Measurements from ENCODE around the gene PON3. TPM values are rescaled to one million over a fixed set of nuclear protein-coding genes. Genes with fewer than 3 reads are reported as not detected.
A peak's percentile ranks its signal among the peaks of the same experiment; 100 is the strongest.

PON3 gene
- total RNA-seq, 1 experiment from 2014 or later = not detected

DNA sequence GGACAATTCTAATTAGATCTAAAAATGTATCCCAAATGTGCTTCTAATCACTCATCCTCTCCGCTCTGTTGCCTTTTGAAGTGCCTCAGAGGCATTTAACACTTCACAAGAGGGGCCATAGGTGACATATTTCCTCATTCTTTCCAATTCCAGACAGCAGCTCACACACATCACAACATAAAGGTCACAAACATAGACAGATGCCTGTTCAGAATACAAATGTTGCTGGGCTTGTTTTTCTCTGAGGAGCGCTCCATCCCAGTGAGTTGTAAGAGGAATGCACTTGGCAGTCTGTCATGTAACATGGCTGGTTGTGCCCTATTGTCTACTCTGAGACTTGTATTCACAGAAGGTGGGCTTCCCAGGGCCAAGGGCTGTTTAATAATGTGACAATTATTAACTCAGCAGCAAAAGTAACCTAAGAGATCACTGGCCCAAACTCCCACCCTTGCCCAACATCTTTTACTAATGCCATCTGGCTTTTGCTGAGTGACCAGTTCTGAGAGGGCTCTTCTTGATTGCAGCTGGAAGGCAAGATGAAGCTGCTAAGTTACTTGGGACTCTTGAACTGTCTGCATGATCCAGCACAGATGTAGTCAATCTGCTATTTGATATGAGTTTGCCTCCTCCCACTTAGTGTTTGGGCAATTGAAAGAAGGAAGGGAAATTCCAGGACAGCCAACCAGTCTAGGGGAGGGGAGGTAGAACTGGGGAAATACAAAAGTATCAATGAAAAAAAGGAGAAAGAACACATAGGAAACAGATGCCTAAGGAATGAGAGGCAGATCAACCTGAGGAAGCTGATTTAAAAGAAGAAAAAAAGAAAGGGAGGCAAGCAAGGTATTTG lies 25.0 kb upstream of the PON3 start:
- no peaks in the 10 kb centered on the region for H3K79me2 ChIP-seq (ENCODE audit: insufficient read depth, low read length)
- peak overlapping the region; percentile 6 to 63 (median 6); a peak in 3 of 7 replicates for H3K27ac Mint-ChIP-seq

More for the DNA sequence above, 25.0 kb upstream of the PON3 start:
- no peak for DNase-seq
- no peak overlapping the region for H2BK15ac ChIP-seq (ENCODE audit: low read depth, low read length)
- no peak overlapping the region for H3K23ac ChIP-seq (ENCODE audit: insufficient read length, low read depth, low read length)
- no peak overlapping the region for H2BK12ac ChIP-seq (ENCODE audit: insufficient read length, low read depth, low read length)
- no peak overlapping the region for H3K9ac ChIP-seq (ENCODE audit: extremely low read depth, insufficient read length, low read length)
- H3T11ph ChIP-seq (ENCODE audit: low read length) = no peak overlapping the region
- Mint-ChIP-seq H3K4me1 (peaks cover 15 to 19% of the 10 kb centered on the region in 2 experiments), H3K9me3 (no peaks in the 10 kb centered on the region), H3K36me3 (ENCODE audit: insufficient read depth in 1 of 3, low read depth in 3 of 3) (peaks cover 6 to 15% (median 12%) of the 10 kb centered on the region in 3 experiments), H3K4me3 (no peak overlapping the region), H3K27me3 (ENCODE audit: low read depth) (no peaks in the 10 kb centered on the region)
- H2BK5ac ChIP-seq (ENCODE audit: insufficient read length, low read length) = no peak overlapping the region
- H4K91ac ChIP-seq (ENCODE audit: insufficient read length, low read depth, low read length) = no peak overlapping the region
- H4K8ac ChIP-seq (replicated peaks; ENCODE audit: insufficient read length, low read depth, low read length) = no peak overlapping the region
- no peak overlapping the region for H3K14ac ChIP-seq (ENCODE audit: insufficient read depth, low read length)
- no peak overlapping the region for H3K4me2 ChIP-seq (ENCODE audit: insufficient read depth, insufficient read length, low read length)
- no peak overlapping the region for H2BK20ac ChIP-seq (ENCODE audit: low read depth, low read length, poor library complexity, severe bottlenecking)
- H3K79me1 ChIP-seq (ENCODE audit: insufficient read depth, low read depth, low read length, poor library complexity, severe bottlenecking) = no peaks in the 10 kb centered on the region
- no peak overlapping the region for H2BK120ac ChIP-seq (ENCODE audit: low read depth, low read length, poor library complexity, severe bottlenecking)
- no peaks in the 10 kb centered on the region for H3K9me3 ChIP-seq (ENCODE audit: control insufficient read depth, low read depth, low read length)
- H3K27me3 ChIP-seq (ENCODE audit: insufficient read depth, low read length) = no peaks in the 10 kb centered on the region; the same call in 1 of the 2 replicates
- H2AK5ac ChIP-seq (ENCODE audit: insufficient read length, low read length) = no peak overlapping the region
- no peaks in the 10 kb centered on the region for H3K4me1 ChIP-seq (ENCODE audit: insufficient read depth, low read length)
- H3K18ac ChIP-seq (ENCODE audit: insufficient read length, low read depth, low read length) = no peak overlapping the region
- no peak overlapping the region for H3K4ac ChIP-seq (ENCODE audit: low read depth, low read length)
- H4K20me1 ChIP-seq (ENCODE audit: control insufficient read depth, insufficient read depth, insufficient read length) = no peaks in the 10 kb centered on the region
- no peak overlapping the region for H4K5ac ChIP-seq (ENCODE audit: insufficient read length, low read depth, low read length)
- WGBS (ENCODE audit: extremely low coverage, insufficient read length, low lambda C conversion rate) = no CpG with 5 or more reads among the region's 2 CpGs
- H3K56ac ChIP-seq (ENCODE audit: insufficient read length, low read depth, low read length) = no peak overlapping the region
- TF ChIP-seq, protein P1, sequence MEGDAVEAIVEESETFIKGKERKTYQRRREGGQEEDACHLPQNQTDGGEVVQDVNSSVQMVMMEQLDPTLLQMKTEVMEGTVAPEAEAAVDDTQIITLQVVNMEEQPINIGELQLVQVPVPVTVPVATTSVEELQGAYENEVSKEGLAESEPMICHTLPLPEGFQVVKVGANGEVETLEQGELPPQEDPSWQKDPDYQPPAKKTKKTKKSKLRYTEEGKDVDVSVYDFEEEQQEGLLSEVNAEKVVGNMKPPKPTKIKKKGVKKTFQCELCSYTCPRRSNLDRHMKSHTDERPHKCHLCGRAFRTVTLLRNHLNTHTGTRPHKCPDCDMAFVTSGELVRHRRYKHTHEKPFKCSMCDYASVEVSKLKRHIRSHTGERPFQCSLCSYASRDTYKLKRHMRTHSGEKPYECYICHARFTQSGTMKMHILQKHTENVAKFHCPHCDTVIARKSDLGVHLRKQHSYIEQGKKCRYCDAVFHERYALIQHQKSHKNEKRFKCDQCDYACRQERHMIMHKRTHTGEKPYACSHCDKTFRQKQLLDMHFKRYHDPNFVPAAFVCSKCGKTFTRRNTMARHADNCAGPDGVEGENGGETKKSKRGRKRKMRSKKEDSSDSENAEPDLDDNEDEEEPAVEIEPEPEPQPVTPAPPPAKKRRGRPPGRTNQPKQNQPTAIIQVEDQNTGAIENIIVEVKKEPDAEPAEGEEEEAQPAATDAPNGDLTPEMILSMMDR (conservative IDR thresholded peaks at IDR 0.05) = no peak
- no peaks in the 10 kb centered on the region for H3K23me2 ChIP-seq (ENCODE audit: insufficient read length, low read depth, low read length, poor library complexity, severe bottlenecking)
- no peak overlapping the region for H2AFZ ChIP-seq (ENCODE audit: low read length)
- no peak overlapping the region for H3K27ac ChIP-seq (ENCODE audit: insufficient read length, low read depth, low read length)
